ENCODE results near the gene NFKBIE. TPM values are rescaled to one million over a fixed set of nuclear protein-coding genes. Genes with fewer than 3 reads are reported as not detected.

NFKBIE gene
- total RNA-seq, 1 experiment from 2014 or later, result 7.4 TPM

DNA sequence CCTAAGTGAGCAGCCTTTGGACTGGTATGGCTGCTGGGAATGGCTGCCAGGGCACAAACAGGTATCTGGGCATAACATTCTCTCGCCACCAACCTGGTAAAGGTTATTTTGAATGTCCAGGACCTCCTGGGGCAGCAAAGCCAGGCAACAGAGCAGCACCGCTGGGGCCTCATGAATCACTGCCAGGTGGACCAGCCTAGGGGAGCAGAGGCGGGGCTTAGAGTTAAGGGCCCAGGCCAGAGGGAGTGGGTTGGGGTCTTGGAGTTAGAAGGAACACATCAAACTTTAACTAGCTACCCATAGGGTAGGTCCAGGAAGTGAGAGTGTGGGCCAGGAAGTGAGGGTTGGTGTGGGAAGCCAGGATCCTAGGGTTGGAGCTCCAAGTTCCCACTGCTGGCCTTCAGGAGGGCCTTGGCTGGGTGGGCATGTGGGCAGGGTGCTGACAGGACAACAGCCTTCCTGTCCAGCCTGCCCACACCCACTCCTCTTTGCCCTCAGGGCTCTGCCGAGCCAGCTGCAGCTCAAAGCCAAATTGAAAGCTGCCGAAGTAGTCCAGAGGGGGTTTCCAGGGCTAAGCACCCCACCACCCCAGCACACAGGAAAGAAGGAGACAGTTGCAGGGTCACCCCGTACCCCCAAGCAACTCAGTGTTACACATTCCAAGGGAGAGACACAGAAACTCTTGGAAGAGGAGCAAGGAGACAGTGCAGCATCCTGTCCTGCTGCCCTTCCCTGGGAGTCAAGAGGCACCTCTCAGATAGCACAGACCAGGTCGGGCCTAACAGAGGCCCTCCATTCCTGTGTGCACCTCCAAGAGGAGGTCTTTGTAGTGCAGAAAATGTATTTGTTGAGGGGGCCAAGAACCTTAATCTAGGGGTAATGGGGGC is 2.6 kb downstream of the NFKBIE start:
- peaks cover 24% of the 10 kb centered on the region for H3K79me2 ChIP-seq (ENCODE audit: low read length)

DNA sequence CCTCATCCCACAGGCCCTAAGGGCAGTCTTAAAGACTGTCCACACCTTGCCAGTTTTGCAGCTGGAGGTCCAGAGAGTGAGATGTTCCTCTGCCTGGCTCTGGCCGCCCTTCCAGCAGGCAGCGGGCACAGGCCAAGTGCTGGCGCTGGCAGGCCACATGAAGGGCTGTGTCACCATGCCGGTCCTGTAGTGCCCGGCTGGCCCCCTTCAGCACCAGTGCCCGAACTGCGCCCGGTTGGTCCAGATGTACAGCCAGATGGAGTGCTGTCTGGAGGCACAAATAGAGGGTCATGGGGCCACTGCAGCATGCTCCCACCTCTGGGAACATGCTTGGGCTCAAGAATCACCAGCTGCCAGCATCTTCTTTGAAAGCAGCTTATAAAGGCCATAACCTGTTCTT is 3.8 kb downstream of the NFKBIE start:
- Histone ChIP-seq H3F3A (ENCODE audit: low read length, unreplicated experiment) (no peaks in the 10 kb centered on the region), H3K79me2 (ENCODE audit: low read length) (peaks cover 31% of the 10 kb centered on the region), H3K4me3 (ENCODE audit: low read length) (no peak overlapping the region), H3K27me3 (ENCODE audit: low read length) (no peaks in the 10 kb centered on the region), H4K20me1 (ENCODE audit: low read length) (no peaks in the 10 kb centered on the region), H3K4me1 (ENCODE audit: insufficient read depth, low read length) (peaks cover 29% of the 10 kb centered on the region), H3K9me3 (ENCODE audit: low read length) (no peaks in the 10 kb centered on the region), H3K36me3 (ENCODE audit: low read depth, low read length) (no peaks in the 10 kb centered on the region), H3K9me2 (replicated peaks; ENCODE audit: low read length) (no peaks in the 10 kb centered on the region), H2AFZ (ENCODE audit: low read length) (no peak overlapping the region), H3K4me2 (ENCODE audit: low read length) (no peak overlapping the region), H3K27ac (ENCODE audit: low read length) (no peak overlapping the region), H3K9ac (ENCODE audit: low read length) (no peak overlapping the region)
- CTCF ChIA-PET, result interaction anchor here (0.6 kb wide), 1 partner anchor 153 kb away, joined by 3 read pairs; no protein-coding TSS in a partner anchor
- no TSS peak for BruUV-seq (replicated peaks)
- DNase-seq (no peak), ATAC-seq (no peak)
- intact Hi-C loops (cut with micrococcal nuclease), result no loop called here
- POLR2A ChIA-PET (ENCODE audit: unreplicated experiment), result interaction anchor here (0.6 kb wide), 1 partner anchor 11 kb away, joined by 3 read pairs; no protein-coding TSS in a partner anchor
- TF ChIP-seq, protein P1, sequence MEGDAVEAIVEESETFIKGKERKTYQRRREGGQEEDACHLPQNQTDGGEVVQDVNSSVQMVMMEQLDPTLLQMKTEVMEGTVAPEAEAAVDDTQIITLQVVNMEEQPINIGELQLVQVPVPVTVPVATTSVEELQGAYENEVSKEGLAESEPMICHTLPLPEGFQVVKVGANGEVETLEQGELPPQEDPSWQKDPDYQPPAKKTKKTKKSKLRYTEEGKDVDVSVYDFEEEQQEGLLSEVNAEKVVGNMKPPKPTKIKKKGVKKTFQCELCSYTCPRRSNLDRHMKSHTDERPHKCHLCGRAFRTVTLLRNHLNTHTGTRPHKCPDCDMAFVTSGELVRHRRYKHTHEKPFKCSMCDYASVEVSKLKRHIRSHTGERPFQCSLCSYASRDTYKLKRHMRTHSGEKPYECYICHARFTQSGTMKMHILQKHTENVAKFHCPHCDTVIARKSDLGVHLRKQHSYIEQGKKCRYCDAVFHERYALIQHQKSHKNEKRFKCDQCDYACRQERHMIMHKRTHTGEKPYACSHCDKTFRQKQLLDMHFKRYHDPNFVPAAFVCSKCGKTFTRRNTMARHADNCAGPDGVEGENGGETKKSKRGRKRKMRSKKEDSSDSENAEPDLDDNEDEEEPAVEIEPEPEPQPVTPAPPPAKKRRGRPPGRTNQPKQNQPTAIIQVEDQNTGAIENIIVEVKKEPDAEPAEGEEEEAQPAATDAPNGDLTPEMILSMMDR (conservative IDR thresholded peaks at IDR 0.05; ENCODE audit: low read depth, low read length), result no peak
- no peak for TF ChIP-seq EZH2 (IDR thresholded peaks at IDR 0.05; ENCODE audit: low read length, unreplicated experiment)

More for the DNA sequence above, 2.6 kb downstream of the NFKBIE start:
- POLR2A ChIA-PET (ENCODE audit: unreplicated experiment), result no interaction called here
- ATAC-seq (no peak), DNase-seq (no peak)
- H3K4me3 ChIP-seq (ENCODE audit: low read length), result peak overlapping the region; percentile 80; the same call in 1 of the 2 replicates
- H3K9me3 ChIP-seq (ENCODE audit: low read length), result no peaks in the 10 kb centered on the region
- no peaks in the 10 kb centered on the region for H3K36me3 ChIP-seq (ENCODE audit: low read depth, low read length)
- no peaks in the 10 kb centered on the region for H3F3A ChIP-seq (ENCODE audit: low read length, unreplicated experiment)
- no peaks in the 10 kb centered on the region for H3K9me2 ChIP-seq (replicated peaks; ENCODE audit: low read length)
- CTCF ChIA-PET, result no interaction called here
- H4K20me1 ChIP-seq (ENCODE audit: low read length), result no peaks in the 10 kb centered on the region
- no TSS peak for BruUV-seq (replicated peaks)
- TF ChIP-seq EZH2phosphoT487 (IDR thresholded peaks at IDR 0.05; ENCODE audit: borderline replicate concordance, low read length), result no peak
- TF ChIP-seq, protein P1 (conservative IDR thresholded peaks at IDR 0.05; ENCODE audit: low read depth, low read length), result no peak
- no peak for TF ChIP-seq EZH2 (IDR thresholded peaks at IDR 0.05; ENCODE audit: low read length, unreplicated experiment)
- no peak overlapping the region for H3K27ac ChIP-seq (ENCODE audit: low read length)
- H3K4me2 ChIP-seq (ENCODE audit: low read length), result peak overlapping the region; percentile 95
- no peak overlapping the region for H2AFZ ChIP-seq (ENCODE audit: low read length)
- H3K4me1 ChIP-seq (ENCODE audit: insufficient read depth, low read length), result peaks cover 27% of the 10 kb centered on the region
- intact Hi-C loops (cut with micrococcal nuclease), result no loop called here
- no peak overlapping the region for H3K9ac ChIP-seq (ENCODE audit: low read length)
- no peaks in the 10 kb centered on the region for H3K27me3 ChIP-seq (ENCODE audit: low read length)
